CD4-positive, alpha-beta T cell treated with Interleukin-6 for 4 hours (primary cell): ENCODE measurements around the gene PTH1R.

ENCODE experiments used
- DNase-seq: peaks from one replicate; pipeline ENCODE4 v3.0.0-alpha.2; 2020; ENCODE audit warnings: mixed read lengths

PTH1R gene

GRCh38 chr3:46849686-46850467 lies 27.6 kb upstream of the PTH1R start:
- no peak for DNase-seq

GRCh38 chr3:46850468-46850779 lies 27.1 kb upstream of the PTH1R start:
- DNase-seq, result no peak

- DNase-seq, result no peak
These were observed 25.9 kb upstream of the PTH1R start for GRCh38 chr3:46851364-46852333.

GRCh38 chr3:46852334-46852720 lies 25.2 kb upstream of the PTH1R start:
- no peak for DNase-seq

- DNase-seq, result no peak
These were observed 24.6 kb upstream of the PTH1R start for GRCh38 chr3:46852839-46853355.

- no peak for DNase-seq
These were observed 23.8 kb upstream of the PTH1R start for GRCh38 chr3:46853441-46854415.

- DNase-seq, result no peak
These were observed 22.9 kb upstream of the PTH1R start for GRCh38 chr3:46854555-46854991.

- no peak for DNase-seq
These were observed 20.7 kb upstream of the PTH1R start for GRCh38 chr3:46856576-46857471.

- DNase-seq, result no peak
These were observed 19.8 kb upstream of the PTH1R start for GRCh38 chr3:46857485-46858341.

- no peak for DNase-seq
These were observed 19.1 kb upstream of the PTH1R start for GRCh38 chr3:46858456-46858855.

- no peak for DNase-seq
These were observed 18.4 kb upstream of the PTH1R start for GRCh38 chr3:46859001-46859710.

GRCh38 chr3:46860017-46860809 lies 17.3 kb upstream of the PTH1R start:
- peak; percentile 37 for DNase-seq

- DNase-seq, result no peak
These were observed 16.5 kb upstream of the PTH1R start for GRCh38 chr3:46860810-46861604.

GRCh38 chr3:46861605-46862368 lies 15.7 kb upstream of the PTH1R start:
- no peak for DNase-seq

GRCh38 chr3:46862369-46863025 lies 15.0 kb upstream of the PTH1R start:
- DNase-seq, result no peak

GRCh38 chr3:46863261-46863782 lies 14.2 kb upstream of the PTH1R start, which contains the start of gene MYL3:
Gene MYL3 (minus strand): TSS chr3:46863444. CDS start chr3:46863390, 54 bp downstream.
- DNase-seq, result no peak
